Pancreas (tissue), 10 donors: ENCODE data around the gene NR6A1. TPM values are rescaled to one million over a fixed set of nuclear protein-coding genes. Genes with fewer than 3 reads are reported as not detected.
"Not testable (repeated sequence)": the region's sequence is repeated elsewhere in the genome, so short reads cannot be mapped to it uniquely, and the experiment has no call there.

ENCODE experiments used
- ATAC-seq, 4 donors: fragments of 200-7000 bp; cut with Tn5 transposase; one replicate each; pipeline versions ENCODE4 v1.8.0 to v1.9.1; 2020; ENCODE audit warnings: mild to moderate bottlenecking in 4 of 4, moderate library complexity in 4 of 4
- DNase-seq, 6 donors: peaks; one replicate each; pipeline ENCODE4 v3.0.0-alpha.2; 2020
- FAIRE-seq: peaks from 2 replicates; lab custom pipeline; 2012; peaks lifted over from hg19 to GRCh38; lab: Jason Lieb, UNC
- H3K27ac ChIP-seq, 4 donors: fragments of 200-600 bp; sonication (generic); 1 replicate in 3 of 4; 2 replicates in 1 of 4; pipeline versions ENCODE4 v1.5.0 to v1.8.0; 2020
- H3K27me3 ChIP-seq, 4 donors: fragments of 200-600 bp; one replicate each; pipeline ENCODE4 v1.8.0; 2021
- H3K36me3 ChIP-seq, 3 donors: fragments of 200-600 bp; sonication (generic) in 1 of 3; one replicate each; pipeline versions ENCODE4 v1.5.0 to v1.8.0; 2020 to 2021
- H3K4me1 ChIP-seq, 3 donors: fragments of 200-600 bp; one replicate each; pipeline ENCODE4 v1.8.0; 2021
- H3K4me3 ChIP-seq, 4 donors: fragments of 200-600 bp; sonication (generic) in 2 of 4; one replicate each; pipeline versions ENCODE4 v1.5.0 to v1.8.0; 2020 to 2021
- H3K9me3 ChIP-seq, 4 donors: fragments of 200-600 bp; one replicate each; pipeline ENCODE4 v1.8.0; 2021
- WGBS, 2 donors: extraction: QIAGEN DNeasy Blood & Tissue Kit; methylation state at CpG; one replicate each; pipeline ENCODE4 v1.1.7; 2013; 5-methylcytosine and 5-hydroxymethylcytosine counted together
- intact Hi-C, 3 donors: fragments of 100-400 bp; cut with DNase I; formaldehyde crosslinking; loops; one replicate each; pipeline versions ENCODE4 v1.11.1 to v1.14.2; 2022
- polyA plus RNA-seq, 2 donors: library from polyadenylated mRNA; stranded (reverse); fragments of 200-250 nt; gene quantifications; one replicate each; pipeline ENCODE4 v1.2.3, GENCODE V29; 2013
- total RNA-seq, 6 donors: library from RNA; stranded (reverse); fragmentation: NEBNext Ultra II Directional in 4 of 6; extraction: Animal tissue kit (Norgen Biotek cat#: 25700) in 4 of 6; gene quantifications; one replicate each; pipeline versions ENCODE4 v1.2.1 to v1.2.4, GENCODE V29; 2021 to 2023
- TF ChIP-seq, protein P1 (sequence below), 4 donors: fragments of 200-600 bp; sonication (generic) in 3 of 4; IDR thresholded peaks; one replicate each; pipeline versions ENCODE4 v1.5.0 to v1.8.0; 2021; ENCODE audit warnings: antibody characterized with exemption in 4 of 4
- donor health status: healthy with polysubstance abuse.
- donor health status: DM: no; HTN: no; CAD: no; lungs with moderate emphysema.
- donor health status: DM: no; HTN: no; CAD: no.
- donor health status: control.
- donor health status: control.
- donor health status: Bipolar disorder and iron deficiency.
- donor health status: DM: yes; HTN: yes; CAD: no.
- donor health status: DM: no; HTN: no; CAD: no.
- donor health status: DM: no; HTN: no; CAD: no.
- donor health status: DM: yes; HTN: yes; CAD: no.

The NR6A1 gene
- total and polyA plus RNA-seq, 8 donors: 2.1 to 3.9 (median 2.6) TPM

GRCh38 chr9:124616961-124617360, 154.2 kb downstream of the NR6A1 start:
- no peak for DNase-seq
- FAIRE-seq: no peak
- ATAC-seq: no peak
- Histone ChIP-seq H3K36me3 (no peaks in the 10 kb centered on the region), H3K27me3 (no peaks in the 10 kb centered on the region), H3K9me3 (no peaks in the 10 kb centered on the region), H3K4me1 (peaks cover 0 to 6% (median 5%) of the 10 kb centered on the region in 3 donors), H3K27ac (no peak overlapping the region), H3K4me3 (no peak overlapping the region)
- TF ChIP-seq, protein P1, sequence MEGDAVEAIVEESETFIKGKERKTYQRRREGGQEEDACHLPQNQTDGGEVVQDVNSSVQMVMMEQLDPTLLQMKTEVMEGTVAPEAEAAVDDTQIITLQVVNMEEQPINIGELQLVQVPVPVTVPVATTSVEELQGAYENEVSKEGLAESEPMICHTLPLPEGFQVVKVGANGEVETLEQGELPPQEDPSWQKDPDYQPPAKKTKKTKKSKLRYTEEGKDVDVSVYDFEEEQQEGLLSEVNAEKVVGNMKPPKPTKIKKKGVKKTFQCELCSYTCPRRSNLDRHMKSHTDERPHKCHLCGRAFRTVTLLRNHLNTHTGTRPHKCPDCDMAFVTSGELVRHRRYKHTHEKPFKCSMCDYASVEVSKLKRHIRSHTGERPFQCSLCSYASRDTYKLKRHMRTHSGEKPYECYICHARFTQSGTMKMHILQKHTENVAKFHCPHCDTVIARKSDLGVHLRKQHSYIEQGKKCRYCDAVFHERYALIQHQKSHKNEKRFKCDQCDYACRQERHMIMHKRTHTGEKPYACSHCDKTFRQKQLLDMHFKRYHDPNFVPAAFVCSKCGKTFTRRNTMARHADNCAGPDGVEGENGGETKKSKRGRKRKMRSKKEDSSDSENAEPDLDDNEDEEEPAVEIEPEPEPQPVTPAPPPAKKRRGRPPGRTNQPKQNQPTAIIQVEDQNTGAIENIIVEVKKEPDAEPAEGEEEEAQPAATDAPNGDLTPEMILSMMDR (IDR thresholded peaks at IDR 0.05): no peak
- intact Hi-C loops: loop anchor here in 2 of 3 donors (5.0 kb wide), 1 partner anchor 95 kb away; no protein-coding TSS in a partner anchor
- 49 to 59% methylated on average over 3 of the region's 3 CpGs for WGBS, 2 donors

DNA sequence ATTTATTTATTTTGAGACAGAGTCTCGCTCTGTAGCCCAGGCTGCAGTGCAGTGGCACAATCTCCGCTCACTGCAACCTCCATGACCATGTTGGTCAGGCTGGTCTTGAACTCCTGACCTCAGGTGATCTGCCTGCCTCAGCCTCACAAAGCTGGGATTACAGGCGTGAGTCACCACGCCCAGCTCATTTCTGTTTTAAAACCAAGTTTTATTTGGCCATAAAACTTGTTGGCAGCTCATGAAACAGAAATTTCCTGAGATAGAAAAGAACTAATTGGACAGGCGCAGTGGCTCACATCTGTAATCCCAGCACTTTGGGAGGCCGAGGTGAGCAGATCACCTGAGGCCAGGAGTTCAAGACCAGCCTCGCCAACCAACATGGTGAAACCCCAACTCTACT, 155.3 kb downstream of the NR6A1 start:
- not testable (repeated sequence) for DNase-seq, H3K4me3 ChIP-seq, H3K36me3 ChIP-seq, H3K4me1 ChIP-seq, H3K27ac ChIP-seq, FAIRE-seq, H3K9me3 ChIP-seq, ATAC-seq, H3K27me3 ChIP-seq
- WGBS, 2 donors: 93 to 95% methylated on average over 7 of the region's 7 CpGs
- intact Hi-C loops: loop anchor here in 2 of 3 donors (5.0 kb wide), 1 partner anchor 96 kb away; no protein-coding TSS in a partner anchor

- intact Hi-C loops: loop anchor here in 2 of 3 donors (5.0 kb wide), 1 partner anchor 97 kb away; no protein-coding TSS in a partner anchor
- TF ChIP-seq, protein P1 (IDR thresholded peaks at IDR 0.05): no peak
Observed at GRCh38 chr9:124615100-124615742, 155.9 kb downstream of the NR6A1 start.

GRCh38 chr9:124613849-124614248, 157.3 kb downstream of the NR6A1 start:
- no peak for DNase-seq
- H3K4me3 ChIP-seq: no peak overlapping the region
- intact Hi-C loops: no loop called here
- TF ChIP-seq, protein P1 (IDR thresholded peaks at IDR 0.05): no peak
- peaks cover 0 to 6% (median 0%) of the 10 kb centered on the region in 3 donors for H3K4me1 ChIP-seq
- no peak for ATAC-seq
- no peaks in the 10 kb centered on the region for H3K27me3 ChIP-seq
- FAIRE-seq: no peak
- H3K27ac ChIP-seq: no peak overlapping the region
- 71 to 77% methylated on average over 2 of the region's 2 CpGs for WGBS, 2 donors
- no peaks in the 10 kb centered on the region for H3K36me3 ChIP-seq
- H3K9me3 ChIP-seq: no peaks in the 10 kb centered on the region

More at GRCh38 chr9:124615100-124615742, 155.9 kb downstream of the NR6A1 start:
- no peak overlapping the region for H3K4me3 ChIP-seq
- H3K9me3 ChIP-seq: no peaks in the 10 kb centered on the region
- H3K36me3 ChIP-seq: no peaks in the 10 kb centered on the region
- ATAC-seq (no peak), FAIRE-seq (no peak), DNase-seq (no peak)
- no peak overlapping the region for H3K27ac ChIP-seq
- WGBS, 2 donors: 89 to 93% methylated on average over 2 of the region's 2 CpGs
- no peaks in the 10 kb centered on the region for H3K27me3 ChIP-seq
- peaks cover 0 to 6% (median 0%) of the 10 kb centered on the region in 3 donors for H3K4me1 ChIP-seq

GRCh38 chr9:124611106-124611505, 160.0 kb downstream of the NR6A1 start:
- FAIRE-seq: no peak
- 89 to 91% methylated on average over 2 of the region's 2 CpGs for WGBS, 2 donors
- H3K4me1 ChIP-seq: no peaks in the 10 kb centered on the region
- H3K27ac ChIP-seq: no peak overlapping the region
- H3K27me3 ChIP-seq: no peaks in the 10 kb centered on the region
- intact Hi-C loops: no loop called here
- ATAC-seq: no peak
- H3K4me3 ChIP-seq: no peak overlapping the region
- H3K36me3 ChIP-seq: no peaks in the 10 kb centered on the region
- TF ChIP-seq, protein P1 (IDR thresholded peaks at IDR 0.05): no peak
- no peaks in the 10 kb centered on the region for H3K9me3 ChIP-seq
- DNase-seq: no peak
